Osteocyte (in vitro differentiated cells): ENCODE results near the gene MMP25. TPM values are rescaled to one million over a fixed set of nuclear protein-coding genes. Genes with fewer than 3 reads are reported as not detected.

Source experiments
- DNase-seq: peaks from one replicate; pipeline ENCODE4 v3.0.0; 2021; ENCODE audit warnings: mixed read lengths; ENCODE audit not compliant: unreplicated experiment; ENCODE audit errors: extremely low spot score
- H3K27ac Mint-ChIP-seq: one replicate; pipeline ENCODE4 v1.8.0; 2021; ENCODE audit warnings: mild to moderate bottlenecking, mixed read lengths; ENCODE audit not compliant: unreplicated experiment
- H3K27me3 Mint-ChIP-seq: one replicate; pipeline ENCODE4 v1.8.0; 2021; ENCODE audit warnings: mixed read lengths; ENCODE audit not compliant: unreplicated experiment
- H3K36me3 Mint-ChIP-seq: one replicate; pipeline ENCODE4 v1.8.0; 2021; ENCODE audit warnings: mixed read lengths; ENCODE audit not compliant: unreplicated experiment
- H3K4me1 Mint-ChIP-seq: one replicate; pipeline ENCODE4 v1.8.0; 2021; ENCODE audit warnings: mixed read lengths; ENCODE audit not compliant: unreplicated experiment
- H3K4me3 Mint-ChIP-seq: one replicate; pipeline ENCODE4 v1.8.0; 2021; ENCODE audit warnings: mild to moderate bottlenecking, moderate library complexity, mixed read lengths; ENCODE audit not compliant: unreplicated experiment
- H3K9me3 Mint-ChIP-seq: one replicate; pipeline ENCODE4 v1.8.0; 2021; ENCODE audit warnings: mixed read lengths; ENCODE audit not compliant: unreplicated experiment
- CTCF ChIP-seq: fragments of 200-600 bp; sonication (generic); IDR thresholded peaks from 2 replicates; pipeline ENCODE4 v1.5.0; 2021; ENCODE audit warnings: antibody characterized with exemption, mild to moderate bottlenecking, moderate library complexity
- total RNA-seq: library from RNA; stranded (reverse); gene quantifications from 2 replicates; pipeline ENCODE4 v1.2.1, GENCODE V29; 2021

The MMP25 gene
- total RNA-seq, 1 donor from 2014 or later: 3.0 TPM

GRCh38 chr16:3012828-3013420, 33.4 kb upstream of the MMP25 start, which contains the start of gene CLDN9:
CLDN9 (plus strand) TSS chr16:3012923; CDS start chr16:3013363, 440 bp downstream.
- H3K27me3 Mint-ChIP-seq: peaks cover 25% of the 10 kb centered on the region
- H3K36me3 Mint-ChIP-seq: no peaks in the 10 kb centered on the region
- H3K4me1 Mint-ChIP-seq: peaks cover 9% of the 10 kb centered on the region
- no peak for DNase-seq
- H3K9me3 Mint-ChIP-seq: no peaks in the 10 kb centered on the region
- no peak for TF ChIP-seq CTCF
- H3K4me3 Mint-ChIP-seq: no peak within 1 kb of the TSS
- H3K27ac Mint-ChIP-seq: no peak within 1 kb of the TSS

- TF ChIP-seq CTCF: no peak
- peaks cover 15% of the 10 kb centered on the region for H3K4me1 Mint-ChIP-seq
- H3K27me3 Mint-ChIP-seq: peaks cover 19% of the 10 kb centered on the region
These were observed 32.8 kb upstream of the MMP25 start for GRCh38 chr16:3013491-3013951.

GRCh38 chr16:3013998-3014690, 32.2 kb upstream of the MMP25 start:
- Mint-ChIP-seq H3K27ac (no peak overlapping the region), H3K36me3 (no peaks in the 10 kb centered on the region), H3K27me3 (peaks cover 15% of the 10 kb centered on the region), H3K9me3 (no peaks in the 10 kb centered on the region), H3K4me1 (peaks cover 16% of the 10 kb centered on the region), H3K4me3 (no peak overlapping the region)
- no peak for DNase-seq
- no peak for TF ChIP-seq CTCF

More at GRCh38 chr16:3013491-3013951, 32.8 kb upstream of the MMP25 start:
- no peak overlapping the region for H3K27ac Mint-ChIP-seq
- H3K4me3 Mint-ChIP-seq: no peak overlapping the region
- DNase-seq: no peak
- H3K36me3 Mint-ChIP-seq: no peaks in the 10 kb centered on the region
- no peaks in the 10 kb centered on the region for H3K9me3 Mint-ChIP-seq

- no peaks in the 10 kb centered on the region for H3K9me3 Mint-ChIP-seq
- H3K4me1 Mint-ChIP-seq: peaks cover 21% of the 10 kb centered on the region
- H3K36me3 Mint-ChIP-seq: no peaks in the 10 kb centered on the region
- no peak for DNase-seq
- no peak overlapping the region for H3K27ac Mint-ChIP-seq
- H3K4me3 Mint-ChIP-seq: no peak overlapping the region
- peaks cover 16% of the 10 kb centered on the region for H3K27me3 Mint-ChIP-seq
- TF ChIP-seq CTCF: no peak
These were observed 31.4 kb upstream of the MMP25 start for GRCh38 chr16:3014971-3015370.

DNA sequence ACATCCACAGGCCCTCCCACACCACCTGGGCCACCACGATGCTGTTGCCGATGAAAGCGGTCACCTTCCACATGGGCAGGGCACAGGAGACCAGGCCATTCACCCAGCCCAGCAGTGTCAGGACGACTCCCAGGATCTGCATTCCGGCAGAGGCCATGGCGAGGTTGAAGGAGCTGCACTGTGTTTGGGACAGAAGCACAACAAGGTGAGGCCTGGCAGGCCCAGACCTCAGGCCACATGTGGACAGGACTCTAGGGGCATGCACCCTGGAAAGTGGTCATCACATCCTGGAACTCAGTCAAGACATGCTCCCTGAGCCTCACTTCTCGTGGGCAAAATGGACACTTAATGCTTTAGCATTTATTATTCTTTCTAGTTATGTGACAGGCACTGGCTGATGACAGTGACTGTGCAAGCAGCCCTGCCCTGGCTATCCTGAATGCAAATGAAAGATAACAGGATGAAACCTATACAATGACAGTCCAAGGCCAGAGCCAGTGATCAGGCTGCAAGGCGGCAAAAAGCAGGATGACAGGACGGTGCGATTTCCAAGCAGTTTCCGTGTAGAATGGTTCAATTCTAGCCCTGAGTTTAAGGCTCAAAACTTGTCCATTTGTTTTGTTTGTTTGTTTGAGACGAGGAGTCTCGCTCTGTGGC, 30.4 kb upstream of the MMP25 start:
- no peak for DNase-seq
- no peak overlapping the region for H3K4me3 Mint-ChIP-seq
- H3K9me3 Mint-ChIP-seq: no peaks in the 10 kb centered on the region
- H3K36me3 Mint-ChIP-seq: no peaks in the 10 kb centered on the region
- peaks cover 22% of the 10 kb centered on the region for H3K4me1 Mint-ChIP-seq
- TF ChIP-seq CTCF: no peak
- no peak overlapping the region for H3K27ac Mint-ChIP-seq
- H3K27me3 Mint-ChIP-seq: peaks cover 16% of the 10 kb centered on the region
